HG02763 (cell line): ENCODE measurements around the gene KCNJ8.
"Not testable (repeated sequence)": the region's sequence is repeated elsewhere in the genome, so short reads cannot be mapped to it uniquely, and the experiment has no call there.

ENCODE experiments used
- ATAC-seq: cut with Tn5 transposase; IDR thresholded peaks from one replicate; pipeline ENCODE4 v1.9.1; 2021; ENCODE audit warnings: mild to moderate bottlenecking, moderate library complexity; ENCODE audit not compliant: unreplicated experiment

Gene KCNJ8

GRCh38 chr12:21788089-21788983 is 13.8 kb upstream of the KCNJ8 start:
- ATAC-seq: no peak

- ATAC-seq: no peak
These were observed 11.6 kb upstream of the KCNJ8 start for GRCh38 chr12:21786041-21786531.

GRCh38 chr12:21782723-21783122 is 8.2 kb upstream of the KCNJ8 start:
- not testable (repeated sequence) for ATAC-seq

GRCh38 chr12:21780786-21781185 is 6.3 kb upstream of the KCNJ8 start:
- no peak for ATAC-seq

GRCh38 chr12:21776175-21776574 is 1.7 kb upstream of the KCNJ8 start:
- ATAC-seq: no peak

GRCh38 chr12:21775133-21775820 is 771 bp upstream of the KCNJ8 start:
- no peak for ATAC-seq

GRCh38 chr12:21773806-21774205 is 700 bp downstream of the KCNJ8 start:
- no peak for ATAC-seq

- no peak for ATAC-seq
These were observed 1.2 kb downstream of the KCNJ8 start for GRCh38 chr12:21773263-21773741.

- ATAC-seq: no peak
These were observed 3.2 kb downstream of the KCNJ8 start for GRCh38 chr12:21771311-21771710.

GRCh38 chr12:21769307-21769706 is 5.2 kb downstream of the KCNJ8 start:
- ATAC-seq: no peak

- ATAC-seq: no peak
These were observed 8.1 kb downstream of the KCNJ8 start for GRCh38 chr12:21766403-21766802.

- no peak for ATAC-seq
These were observed 9.6 kb downstream of the KCNJ8 start for GRCh38 chr12:21764950-21765349.

- no peak for ATAC-seq
These were observed 10.4 kb downstream of the KCNJ8 start for GRCh38 chr12:21764065-21764464.

GRCh38 chr12:21763531-21763930 is 11.0 kb downstream of the KCNJ8 start:
- ATAC-seq: no peak

- ATAC-seq: no peak
These were observed 14.8 kb downstream of the KCNJ8 start for GRCh38 chr12:21759737-21760136.

GRCh38 chr12:21757735-21758134 is 16.8 kb downstream of the KCNJ8 start:
- ATAC-seq: no peak

- ATAC-seq: no peak
These were observed 17.8 kb downstream of the KCNJ8 start for GRCh38 chr12:21756699-21757098.

GRCh38 chr12:21751517-21751916 is 23.0 kb downstream of the KCNJ8 start:
- ATAC-seq: no peak

GRCh38 chr12:21745258-21745657 is 29.2 kb downstream of the KCNJ8 start:
- ATAC-seq: no peak

GRCh38 chr12:21731144-21731543 is 43.4 kb downstream of the KCNJ8 start:
- ATAC-seq: no peak

GRCh38 chr12:21725731-21726130 is 48.8 kb downstream of the KCNJ8 start:
- no peak for ATAC-seq
